ENCODE data around the gene AUTS2. TPM values are rescaled to one million over a fixed set of nuclear protein-coding genes. Genes with fewer than 3 reads are reported as not detected.

The AUTS2 gene
- total RNA-seq, 4 donors from 2014 or later = 29.8 to 114 (median 59.4) TPM

GRCh38 chr7:69699931-69700330 lies 101.7 kb downstream of the AUTS2 start:
- 73 to 78% methylated on average over 2 of the region's 2 CpGs for WGBS, 2 donors (ENCODE audit: low coverage in 1 of 2)
- H3K36me3 ChIP-seq = no peaks in the 10 kb centered on the region
- intact Hi-C loops (cut with DNase I; ENCODE audit: low total_unique reads) = no loop called here

GRCh38 chr7:69700331-69700730 lies 102.1 kb downstream of the AUTS2 start:
- intact Hi-C loops (cut with DNase I; ENCODE audit: low total_unique reads) (no loop called here), in situ Hi-C loops (cut with MboI; ENCODE audit: low pct_ligation_motif_present in 1 of 4, low pct_unique_long_range_greater_than_20kb in 1 of 4, low sequenced_read_pairs in 3 of 4) (no loop called here)
- Histone ChIP-seq H3K36me3 (no peaks in the 10 kb centered on the region), H3K27ac (no peak overlapping the region), H3K9me3 (no peaks in the 10 kb centered on the region), H3K27me3 (no peaks in the 10 kb centered on the region), H3K4me1 (peaks cover 0 to 4% (median 0%) of the 10 kb centered on the region in 4 donors), H3K4me3 (no peak overlapping the region)
- WGBS, 2 donors (ENCODE audit: low coverage in 1 of 2) = 64% methylated on average over 2 to 3 of the region's 3 CpGs
- no peak for TF ChIP-seq POLR2A (IDR thresholded peaks at IDR 0.05)
- no peak for DNase-seq

More at GRCh38 chr7:69699931-69700330, 101.7 kb downstream of the AUTS2 start:
- Histone ChIP-seq H3K4me1 (peaks cover 0 to 4% (median 0%) of the 10 kb centered on the region in 4 donors), H3K9me3 (no peaks in the 10 kb centered on the region), H3K4me3 (no peak overlapping the region), H3K27me3 (no peaks in the 10 kb centered on the region), H3K27ac (no peak overlapping the region)
- TF ChIP-seq POLR2A (IDR thresholded peaks at IDR 0.05) (no peak), POLR2AphosphoS5 (IDR thresholded peaks at IDR 0.05) (no peak), EP300 (IDR thresholded peaks at IDR 0.05; ENCODE audit: low read depth) (no peak)
- TF ChIP-seq, protein P1, sequence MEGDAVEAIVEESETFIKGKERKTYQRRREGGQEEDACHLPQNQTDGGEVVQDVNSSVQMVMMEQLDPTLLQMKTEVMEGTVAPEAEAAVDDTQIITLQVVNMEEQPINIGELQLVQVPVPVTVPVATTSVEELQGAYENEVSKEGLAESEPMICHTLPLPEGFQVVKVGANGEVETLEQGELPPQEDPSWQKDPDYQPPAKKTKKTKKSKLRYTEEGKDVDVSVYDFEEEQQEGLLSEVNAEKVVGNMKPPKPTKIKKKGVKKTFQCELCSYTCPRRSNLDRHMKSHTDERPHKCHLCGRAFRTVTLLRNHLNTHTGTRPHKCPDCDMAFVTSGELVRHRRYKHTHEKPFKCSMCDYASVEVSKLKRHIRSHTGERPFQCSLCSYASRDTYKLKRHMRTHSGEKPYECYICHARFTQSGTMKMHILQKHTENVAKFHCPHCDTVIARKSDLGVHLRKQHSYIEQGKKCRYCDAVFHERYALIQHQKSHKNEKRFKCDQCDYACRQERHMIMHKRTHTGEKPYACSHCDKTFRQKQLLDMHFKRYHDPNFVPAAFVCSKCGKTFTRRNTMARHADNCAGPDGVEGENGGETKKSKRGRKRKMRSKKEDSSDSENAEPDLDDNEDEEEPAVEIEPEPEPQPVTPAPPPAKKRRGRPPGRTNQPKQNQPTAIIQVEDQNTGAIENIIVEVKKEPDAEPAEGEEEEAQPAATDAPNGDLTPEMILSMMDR (IDR thresholded peaks at IDR 0.05) = no peak
- in situ Hi-C loops (cut with MboI; ENCODE audit: low pct_ligation_motif_present in 1 of 4, low pct_unique_long_range_greater_than_20kb in 1 of 4, low sequenced_read_pairs in 3 of 4) = no loop called here
- no peak for DNase-seq

GRCh38 chr7:69701288-69701687 lies 103.0 kb downstream of the AUTS2 start:
- intact Hi-C loops (cut with DNase I; ENCODE audit: low total_unique reads) = no loop called here
- H3K27me3 ChIP-seq = no peaks in the 10 kb centered on the region
- 81 to 95% methylated on average over 3 to 5 of the region's 5 CpGs for WGBS, 2 donors (ENCODE audit: low coverage in 1 of 2)

GRCh38 chr7:69702357-69702756 lies 104.1 kb downstream of the AUTS2 start:
- H3K9me3 ChIP-seq = no peaks in the 10 kb centered on the region
- no peak overlapping the region for H3K27ac ChIP-seq
- H3K4me3 ChIP-seq = no peak overlapping the region
- intact Hi-C loops (cut with DNase I; ENCODE audit: low total_unique reads) = no loop called here
- H3K4me1 ChIP-seq = peaks cover 0 to 4% (median 0%) of the 10 kb centered on the region in 4 donors
- in situ Hi-C loops (cut with MboI; ENCODE audit: low pct_ligation_motif_present in 1 of 4, low pct_unique_long_range_greater_than_20kb in 1 of 4, low sequenced_read_pairs in 3 of 4) = no loop called here
- WGBS, 2 donors (ENCODE audit: low coverage in 1 of 2) = 79 to 88% methylated on average over 1 of the region's 1 CpG
- TF ChIP-seq EP300 (IDR thresholded peaks at IDR 0.05; ENCODE audit: low read depth) = no peak
- no peak for TF ChIP-seq POLR2A (IDR thresholded peaks at IDR 0.05)
- TF ChIP-seq, protein P1 (IDR thresholded peaks at IDR 0.05) = no peak
- no peak for TF ChIP-seq POLR2AphosphoS5 (IDR thresholded peaks at IDR 0.05)
- H3K36me3 ChIP-seq = no peaks in the 10 kb centered on the region
- no peaks in the 10 kb centered on the region for H3K27me3 ChIP-seq
- no peak for DNase-seq

More at GRCh38 chr7:69701288-69701687, 103.0 kb downstream of the AUTS2 start:
- no peak overlapping the region for H3K27ac ChIP-seq
- peaks cover 0 to 4% (median 0%) of the 10 kb centered on the region in 4 donors for H3K4me1 ChIP-seq
- no peak overlapping the region for H3K4me3 ChIP-seq
- no peaks in the 10 kb centered on the region for H3K36me3 ChIP-seq
- TF ChIP-seq, protein P1 (IDR thresholded peaks at IDR 0.05) = no peak
- TF ChIP-seq POLR2A (IDR thresholded peaks at IDR 0.05) = no peak
- TF ChIP-seq POLR2AphosphoS5 (IDR thresholded peaks at IDR 0.05) = no peak
- TF ChIP-seq EP300 (IDR thresholded peaks at IDR 0.05; ENCODE audit: low read depth) = no peak
- no peak for DNase-seq
- in situ Hi-C loops (cut with MboI; ENCODE audit: low pct_ligation_motif_present in 1 of 4, low pct_unique_long_range_greater_than_20kb in 1 of 4, low sequenced_read_pairs in 3 of 4) = no loop called here
- no peaks in the 10 kb centered on the region for H3K9me3 ChIP-seq

DNA sequence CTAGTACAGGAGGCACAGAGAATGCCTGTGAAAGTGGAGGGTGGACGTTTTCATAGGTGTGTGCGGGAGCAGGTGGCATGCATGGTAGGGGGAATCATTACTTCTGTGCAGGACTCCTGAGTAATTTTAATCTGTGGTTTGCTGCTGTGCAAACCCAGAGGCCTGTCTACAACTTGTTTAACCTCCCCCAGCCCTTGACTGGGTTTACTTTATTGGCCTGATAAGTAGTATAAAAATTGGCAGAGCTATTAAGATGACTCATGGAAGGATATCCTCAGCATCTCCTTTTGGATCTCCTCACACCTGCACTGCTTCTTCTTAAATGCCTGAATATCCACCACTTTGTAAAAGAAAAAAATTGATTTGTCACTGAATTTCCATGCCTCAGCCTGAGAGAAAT lies 104.8 kb downstream of the AUTS2 start:
- Histone ChIP-seq H3K27me3 (no peaks in the 10 kb centered on the region), H3K36me3 (no peaks in the 10 kb centered on the region), H3K4me3 (no peak overlapping the region), H3K4me1 (peaks cover 0 to 4% (median 0%) of the 10 kb centered on the region in 4 donors), H3K27ac (no peak overlapping the region), H3K9me3 (no peaks in the 10 kb centered on the region)
- DNase-seq = no peak
- intact Hi-C loops (cut with DNase I; ENCODE audit: low total_unique reads) = no loop called here
- in situ Hi-C loops (cut with MboI; ENCODE audit: low pct_ligation_motif_present in 1 of 4, low pct_unique_long_range_greater_than_20kb in 1 of 4, low sequenced_read_pairs in 3 of 4) = no loop called here
- TF ChIP-seq EP300 (IDR thresholded peaks at IDR 0.05; ENCODE audit: low read depth) = no peak
- TF ChIP-seq, protein P1 (IDR thresholded peaks at IDR 0.05) = no peak
- no peak for TF ChIP-seq POLR2A (IDR thresholded peaks at IDR 0.05)
- TF ChIP-seq POLR2AphosphoS5 (IDR thresholded peaks at IDR 0.05) = no peak
- WGBS, 2 donors (ENCODE audit: low coverage in 1 of 2) = 17 to 31% methylated on average over 2 of the region's 2 CpGs
